SK-N-MC (cell line): ENCODE data around the gene FKBP10.

ENCODE experiments used
- EZH2 ChIP-seq: fragments of 200-600 bp; sonication (generic); IDR thresholded peaks from one replicate; pipeline ENCODE4 v1.6.1; 2017; ENCODE audit warnings: antibody characterized with exemption
- POLR2AphosphoS5 ChIP-seq: IDR thresholded peaks from 2 replicates; pipeline ENCODE4 v1.6.1; 2012; ENCODE audit warnings: mild to moderate bottlenecking, low read depth, low read length, borderline replicate concordance

GRCh38 chr17:41794540-41794975 is 18.2 kb upstream of the FKBP10 start:
- TF ChIP-seq EZH2 (no peak), POLR2AphosphoS5 (no peak)
